Measurements from ENCODE around the gene ATAD1.
"Not testable (repeated sequence)": the region's sequence is repeated elsewhere in the genome, so short reads cannot be mapped to it uniquely, and the experiment has no call there.

ATAD1 gene

GRCh38 chr10:87753995-87754866, 63.8 kb downstream of the ATAD1 start:
- DNase-seq (ENCODE audit: low spot score), result no peak

GRCh38 chr10:87752566-87752965, 65.5 kb downstream of the ATAD1 start:
- DNase-seq (ENCODE audit: low spot score), result no peak

- no peak for DNase-seq (ENCODE audit: low spot score)
Observed at GRCh38 chr10:87751274-87751673, 66.8 kb downstream of the ATAD1 start.

- DNase-seq (ENCODE audit: low spot score), result no peak
Observed at GRCh38 chr10:87750817-87751216, 67.2 kb downstream of the ATAD1 start.

GRCh38 chr10:87750001-87750671, 67.9 kb downstream of the ATAD1 start:
- no peak for DNase-seq (ENCODE audit: low spot score)

GRCh38 chr10:87748244-87748643, 69.8 kb downstream of the ATAD1 start:
- DNase-seq (ENCODE audit: low spot score), result not testable (repeated sequence)

- no peak for DNase-seq (ENCODE audit: low spot score)
Observed at GRCh38 chr10:87746911-87747310, 71.1 kb downstream of the ATAD1 start.

- no peak for DNase-seq (ENCODE audit: low spot score)
Observed at GRCh38 chr10:87744606-87745005, 73.4 kb downstream of the ATAD1 start.

- not testable (repeated sequence) for DNase-seq (ENCODE audit: low spot score)
Observed at GRCh38 chr10:87742992-87743610, 74.9 kb downstream of the ATAD1 start.

GRCh38 chr10:87740254-87740655, 77.8 kb downstream of the ATAD1 start:
- DNase-seq (ENCODE audit: low spot score), result peak; percentile 21

- no peak for DNase-seq (ENCODE audit: low spot score)
Observed at GRCh38 chr10:87739703-87740102, 78.3 kb downstream of the ATAD1 start.

GRCh38 chr10:87738253-87738652, 79.8 kb downstream of the ATAD1 start:
- DNase-seq (ENCODE audit: low spot score), result not testable (repeated sequence)

- peak; percentile 41 for DNase-seq (ENCODE audit: low spot score)
Observed at GRCh38 chr10:87734987-87735827, 82.8 kb downstream of the ATAD1 start.

GRCh38 chr10:87733081-87733480, 84.9 kb downstream of the ATAD1 start:
- DNase-seq (ENCODE audit: low spot score), result no peak

- DNase-seq (ENCODE audit: low spot score), result no peak
Observed at GRCh38 chr10:87729940-87730339, 88.1 kb downstream of the ATAD1 start.

- no peak for DNase-seq (ENCODE audit: low spot score)
Observed at GRCh38 chr10:87724789-87725188, 93.2 kb downstream of the ATAD1 start.

GRCh38 chr10:87723500-87723899, 94.5 kb downstream of the ATAD1 start:
- DNase-seq (ENCODE audit: low spot score), result no peak

- no peak for DNase-seq (ENCODE audit: low spot score)
Observed at GRCh38 chr10:87722716-87723115, 95.3 kb downstream of the ATAD1 start.

- DNase-seq (ENCODE audit: low spot score), result no peak
Observed at GRCh38 chr10:87721781-87722180, 96.2 kb downstream of the ATAD1 start.

- no peak for DNase-seq (ENCODE audit: low spot score)
Observed at GRCh38 chr10:87720665-87721064, 97.4 kb downstream of the ATAD1 start.

- no peak for DNase-seq (ENCODE audit: low spot score)
Observed at GRCh38 chr10:87716348-87716670, 101.7 kb downstream of the ATAD1 start.
